Measurements from ENCODE around the gene ARL8A. TPM values are rescaled to one million over a fixed set of nuclear protein-coding genes. Genes with fewer than 3 reads are reported as not detected.
"Not testable (repeated sequence)": the region's sequence is repeated elsewhere in the genome, so short reads cannot be mapped to it uniquely, and the experiment has no call there.

The ARL8A gene
- total RNA-seq (2021; fragmentation: NEBNext Ultra II Directional; extraction: Animal tissue kit (Norgen Biotek cat#: 25700)), result 10 to 100 TPM; 44.6 to 60.7 (median 48.6) TPM
- long read RNA-seq, partial matches to known transcripts, result 1 of 3 reads
- long read RNA-seq, other reads (novel, unspliced or antisense), result 1 of 3 reads

DNA sequence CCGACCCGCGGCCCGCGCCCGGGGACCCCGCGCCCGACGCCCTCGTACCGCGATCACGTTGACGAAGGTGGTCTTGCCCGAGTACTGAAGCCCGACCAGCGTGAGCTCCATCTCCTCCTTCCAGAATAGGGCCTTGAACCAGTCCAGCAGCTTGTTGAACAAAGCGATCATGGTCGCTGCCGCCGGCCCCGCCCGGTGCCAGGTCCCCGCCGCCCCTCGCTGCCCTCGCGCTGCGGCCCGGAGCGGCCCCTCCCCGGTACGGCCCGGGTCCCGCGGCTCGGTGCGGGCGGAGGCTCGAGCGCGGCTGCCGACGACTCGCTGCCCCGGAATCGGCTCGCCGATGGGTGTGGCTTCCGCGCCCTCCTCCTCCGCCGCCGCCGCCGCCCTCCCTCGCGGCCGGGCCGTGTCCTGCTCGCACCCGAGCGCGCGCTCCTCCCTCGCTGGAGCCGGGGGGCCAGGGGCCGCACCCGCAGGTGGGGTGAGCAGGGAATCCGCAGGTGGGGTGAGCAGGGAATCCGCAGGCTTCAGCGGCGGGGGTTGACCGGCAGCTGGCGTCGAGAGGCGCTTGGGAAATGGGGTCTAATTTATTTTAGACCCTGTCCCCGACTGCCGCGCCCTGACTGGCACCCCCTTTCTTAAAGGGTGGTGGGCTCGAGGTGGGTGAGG lies at the start of gene ARL8A:
TSS of gene ARL8A (minus strand) at position 336 of the 666 bp plus-strand sequence. CDS start at position 171, 165 bp downstream.
- Mint-ChIP-seq H3K27ac (peak within 1 kb of the TSS; percentile 72), H3K36me3 (ENCODE audit: low read depth) (no peaks in the 10 kb centered on the region), H3K9me3 (no peaks in the 10 kb centered on the region), H3K4me3 (peak within 1 kb of the TSS; percentile 90), H3K27me3 (ENCODE audit: insufficient read depth) (peaks cover 11% of the 10 kb centered on the region), H3K4me1 (ENCODE audit: low read depth) (peaks cover 19% of the 10 kb centered on the region)
- peak; percentile 24 for DNase-seq
- TF ChIP-seq, protein P1, sequence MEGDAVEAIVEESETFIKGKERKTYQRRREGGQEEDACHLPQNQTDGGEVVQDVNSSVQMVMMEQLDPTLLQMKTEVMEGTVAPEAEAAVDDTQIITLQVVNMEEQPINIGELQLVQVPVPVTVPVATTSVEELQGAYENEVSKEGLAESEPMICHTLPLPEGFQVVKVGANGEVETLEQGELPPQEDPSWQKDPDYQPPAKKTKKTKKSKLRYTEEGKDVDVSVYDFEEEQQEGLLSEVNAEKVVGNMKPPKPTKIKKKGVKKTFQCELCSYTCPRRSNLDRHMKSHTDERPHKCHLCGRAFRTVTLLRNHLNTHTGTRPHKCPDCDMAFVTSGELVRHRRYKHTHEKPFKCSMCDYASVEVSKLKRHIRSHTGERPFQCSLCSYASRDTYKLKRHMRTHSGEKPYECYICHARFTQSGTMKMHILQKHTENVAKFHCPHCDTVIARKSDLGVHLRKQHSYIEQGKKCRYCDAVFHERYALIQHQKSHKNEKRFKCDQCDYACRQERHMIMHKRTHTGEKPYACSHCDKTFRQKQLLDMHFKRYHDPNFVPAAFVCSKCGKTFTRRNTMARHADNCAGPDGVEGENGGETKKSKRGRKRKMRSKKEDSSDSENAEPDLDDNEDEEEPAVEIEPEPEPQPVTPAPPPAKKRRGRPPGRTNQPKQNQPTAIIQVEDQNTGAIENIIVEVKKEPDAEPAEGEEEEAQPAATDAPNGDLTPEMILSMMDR (IDR thresholded peaks at IDR 0.05), result no peak

DNA sequence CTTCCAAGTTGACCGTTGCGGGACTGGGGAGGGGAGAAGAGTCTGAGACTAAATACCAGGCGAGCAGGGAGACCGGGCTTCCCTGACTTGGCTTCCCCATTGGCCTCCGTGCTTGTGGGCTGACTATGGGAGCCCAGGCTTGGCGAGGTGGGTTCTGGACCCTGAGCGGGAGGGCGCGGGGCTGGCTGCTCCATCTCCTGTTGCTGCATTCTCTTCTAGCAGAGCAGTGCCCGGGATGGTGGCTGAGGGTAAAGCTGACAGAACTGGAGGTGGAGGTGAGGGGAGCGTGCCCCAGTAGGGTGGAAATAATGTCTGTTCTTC lies 49.8 kb upstream of the ARL8A start:
- H3K36me3 Mint-ChIP-seq (ENCODE audit: low read depth), result no peaks in the 10 kb centered on the region

DNA sequence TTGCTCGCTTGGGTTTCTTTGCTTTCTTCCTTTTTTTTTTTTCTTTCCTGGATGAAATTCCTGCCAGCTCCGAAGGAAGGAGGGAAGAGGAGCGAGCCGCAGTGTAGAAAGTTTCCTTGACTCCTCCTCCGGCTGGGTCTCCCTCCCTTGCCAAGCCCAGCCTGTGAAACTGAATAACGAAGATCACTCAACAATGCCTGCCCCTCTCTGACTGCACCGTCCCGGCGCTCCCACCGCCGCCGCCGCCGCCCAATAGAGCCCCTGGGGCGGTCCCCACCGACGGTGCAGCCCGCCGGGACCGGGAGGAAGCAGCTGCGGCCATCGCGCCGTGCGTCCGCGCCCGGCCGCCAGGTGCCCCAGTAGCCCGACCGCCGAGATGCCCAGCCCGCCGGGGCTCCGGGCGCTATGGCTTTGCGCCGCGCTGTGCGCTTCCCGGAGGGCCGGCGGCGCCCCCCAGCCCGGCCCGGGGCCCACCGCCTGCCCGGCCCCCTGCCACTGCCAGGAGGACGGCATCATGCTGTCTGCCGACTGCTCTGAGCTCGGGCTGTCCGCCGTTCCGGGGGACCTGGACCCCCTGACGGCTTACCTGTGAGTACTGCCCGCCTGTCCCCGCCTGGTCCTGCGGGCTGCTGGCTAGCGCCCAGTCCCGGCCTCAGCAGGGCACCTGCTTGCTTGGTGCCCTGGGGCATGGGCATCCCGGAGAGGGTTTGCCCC lies 49.2 kb upstream of the ARL8A start, which contains the start of gene LGR6:
TSS of gene LGR6 (plus strand) at position 186 of the 714 bp plus-strand sequence. CDS start at position 377, 191 bp downstream.
- no peak for DNase-seq
- Mint-ChIP-seq H3K27ac (no peak within 1 kb of the TSS), H3K9me3 (no peaks in the 10 kb centered on the region), H3K36me3 (ENCODE audit: low read depth) (no peaks in the 10 kb centered on the region), H3K4me1 (ENCODE audit: low read depth) (no peaks in the 10 kb centered on the region), H3K27me3 (ENCODE audit: insufficient read depth) (peaks cover 47% of the 10 kb centered on the region), H3K4me3 (no peak within 1 kb of the TSS)
- TF ChIP-seq, protein P1 (IDR thresholded peaks at IDR 0.05), result no peak

More for the DNA sequence above, 49.8 kb upstream of the ARL8A start:
- H3K27ac Mint-ChIP-seq, result no peak overlapping the region
- no peaks in the 10 kb centered on the region for H3K4me1 Mint-ChIP-seq (ENCODE audit: low read depth)
- no peaks in the 10 kb centered on the region for H3K9me3 Mint-ChIP-seq
- DNase-seq, result no peak
- H3K4me3 Mint-ChIP-seq, result no peak overlapping the region
- TF ChIP-seq, protein P1 (IDR thresholded peaks at IDR 0.05), result no peak
- peaks cover 50% of the 10 kb centered on the region for H3K27me3 Mint-ChIP-seq (ENCODE audit: insufficient read depth)

DNA sequence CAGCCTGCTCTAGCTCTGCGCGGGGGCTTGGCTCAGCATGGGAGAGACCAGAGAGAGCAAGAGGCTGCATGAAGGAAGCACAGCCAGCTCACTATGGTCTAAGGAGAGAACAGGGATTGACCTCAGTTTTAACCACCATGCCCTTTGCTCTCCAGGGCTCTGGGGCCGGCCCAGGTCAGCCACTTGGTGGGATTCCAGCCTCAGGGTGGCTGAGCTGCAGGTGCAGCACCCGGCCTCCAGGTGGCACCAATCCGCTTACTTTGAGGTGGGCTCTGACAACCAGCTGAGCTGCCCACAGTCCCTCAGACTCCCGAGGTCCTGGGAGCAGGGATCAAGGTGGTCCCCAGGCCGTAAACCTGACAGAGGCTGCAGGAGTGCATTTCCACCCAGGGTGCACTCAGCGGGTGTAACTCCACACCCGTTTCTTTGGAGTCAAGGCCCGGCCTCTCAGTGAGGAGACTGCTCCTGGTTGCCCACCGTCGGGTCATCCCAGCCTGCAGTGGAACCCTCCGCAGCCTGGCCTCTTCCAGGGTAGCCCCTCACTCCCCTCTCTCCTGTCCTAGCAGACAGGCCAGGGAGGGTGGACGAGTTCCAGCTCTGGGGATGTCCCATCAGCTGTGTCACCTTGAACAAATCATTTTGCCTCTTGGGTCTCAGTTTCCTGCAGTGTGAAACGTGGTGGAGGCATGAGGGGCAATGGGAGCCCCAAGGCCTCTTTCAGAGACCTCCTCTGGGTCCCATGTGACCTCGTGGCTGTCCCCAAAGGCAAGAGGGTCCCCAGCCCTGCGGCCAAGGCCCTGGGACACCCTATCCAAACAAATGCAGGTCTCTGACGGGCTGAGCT lies 48.5 kb upstream of the ARL8A start:
- no peaks in the 10 kb centered on the region for H3K4me1 Mint-ChIP-seq (ENCODE audit: low read depth)
- no peaks in the 10 kb centered on the region for H3K9me3 Mint-ChIP-seq
- H3K27me3 Mint-ChIP-seq (ENCODE audit: insufficient read depth), result peaks cover 44% of the 10 kb centered on the region
- no peak overlapping the region for H3K27ac Mint-ChIP-seq
- H3K4me3 Mint-ChIP-seq, result no peak overlapping the region
- TF ChIP-seq, protein P1 (IDR thresholded peaks at IDR 0.05), result peak; percentile 95
- H3K36me3 Mint-ChIP-seq (ENCODE audit: low read depth), result no peaks in the 10 kb centered on the region
- peak; percentile 17 for DNase-seq

DNA sequence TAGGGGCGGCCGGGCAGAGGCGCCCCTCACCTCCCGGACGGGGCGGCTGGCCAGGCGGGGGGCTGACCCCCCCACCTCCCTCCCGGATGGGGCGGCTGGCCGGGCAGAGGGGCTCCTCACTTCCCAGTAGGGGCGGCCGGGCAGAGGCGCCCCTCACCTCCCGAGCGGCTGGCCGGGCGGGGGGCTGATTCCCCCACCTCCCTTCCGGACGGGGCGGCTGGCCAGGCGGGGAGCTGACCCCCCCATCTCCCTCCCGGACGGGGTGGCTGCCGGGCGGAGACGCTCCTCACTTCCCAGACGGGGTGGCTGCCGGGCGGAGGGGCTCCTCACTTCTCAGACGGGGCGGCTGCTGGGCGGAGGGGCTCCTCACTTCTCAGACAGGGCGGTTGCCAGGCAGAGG lies 46.9 kb upstream of the ARL8A start:
- peaks cover 45% of the 10 kb centered on the region for H3K27me3 Mint-ChIP-seq (ENCODE audit: insufficient read depth)
- H3K4me3 Mint-ChIP-seq, H3K27ac Mint-ChIP-seq: not testable (repeated sequence)

More for the DNA sequence above, 46.9 kb upstream of the ARL8A start:
- not testable (repeated sequence) for H3K9me3 Mint-ChIP-seq; H3K36me3 Mint-ChIP-seq (ENCODE audit: low read depth); DNase-seq; H3K4me1 Mint-ChIP-seq (ENCODE audit: low read depth)

Data from HFFc6 (cell line).